ENCODE results near the gene CCDC6.

GRCh38 chr10:59801171-59801570 is 105.2 kb downstream of the CCDC6 start:
- TF ChIP-seq, protein P1, sequence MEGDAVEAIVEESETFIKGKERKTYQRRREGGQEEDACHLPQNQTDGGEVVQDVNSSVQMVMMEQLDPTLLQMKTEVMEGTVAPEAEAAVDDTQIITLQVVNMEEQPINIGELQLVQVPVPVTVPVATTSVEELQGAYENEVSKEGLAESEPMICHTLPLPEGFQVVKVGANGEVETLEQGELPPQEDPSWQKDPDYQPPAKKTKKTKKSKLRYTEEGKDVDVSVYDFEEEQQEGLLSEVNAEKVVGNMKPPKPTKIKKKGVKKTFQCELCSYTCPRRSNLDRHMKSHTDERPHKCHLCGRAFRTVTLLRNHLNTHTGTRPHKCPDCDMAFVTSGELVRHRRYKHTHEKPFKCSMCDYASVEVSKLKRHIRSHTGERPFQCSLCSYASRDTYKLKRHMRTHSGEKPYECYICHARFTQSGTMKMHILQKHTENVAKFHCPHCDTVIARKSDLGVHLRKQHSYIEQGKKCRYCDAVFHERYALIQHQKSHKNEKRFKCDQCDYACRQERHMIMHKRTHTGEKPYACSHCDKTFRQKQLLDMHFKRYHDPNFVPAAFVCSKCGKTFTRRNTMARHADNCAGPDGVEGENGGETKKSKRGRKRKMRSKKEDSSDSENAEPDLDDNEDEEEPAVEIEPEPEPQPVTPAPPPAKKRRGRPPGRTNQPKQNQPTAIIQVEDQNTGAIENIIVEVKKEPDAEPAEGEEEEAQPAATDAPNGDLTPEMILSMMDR (IDR thresholded peaks at IDR 0.05), result no peak
- TF ChIP-seq POLR2A (IDR thresholded peaks at IDR 0.05), result no peak
